Osteoblast (primary cell): ENCODE measurements around the gene AXIN2. TPM values are rescaled to one million over a fixed set of nuclear protein-coding genes. Genes with fewer than 3 reads are reported as not detected.

Experiments
- DNase-seq: peaks from one replicate; pipeline ENCODE4 v3.0.0; 2011; ENCODE audit warnings: low spot score, mixed read lengths; ENCODE audit not compliant: insufficient read length; ENCODE audit errors: missing footprints
- H2AFZ ChIP-seq: 2 replicates; pipeline ENCODE4 v1.6.0; 2011; ENCODE audit warnings: mild to moderate bottlenecking, low read length
- H3K27ac ChIP-seq: 2 replicates; pipeline ENCODE4 v1.5.1; 2011; ENCODE audit warnings: mild to moderate bottlenecking, low read depth, low read length, moderate library complexity
- H3K27me3 ChIP-seq: 2 replicates; pipeline ENCODE4 v1.6.0; 2012; ENCODE audit warnings: mild to moderate bottlenecking, control low read depth, inconsistent platforms, low read length, moderate library complexity; ENCODE audit not compliant: insufficient read depth
- H3K36me3 ChIP-seq: 2 replicates; pipeline ENCODE4 v1.5.1; 2011; ENCODE audit warnings: mild to moderate bottlenecking, low read length, control low read depth, moderate library complexity; ENCODE audit not compliant: insufficient read depth
- H3K4me1 ChIP-seq: 2 replicates; pipeline ENCODE4 v1.5.1; 2011; ENCODE audit warnings: mild to moderate bottlenecking, low read length, control low read depth, moderate library complexity; ENCODE audit not compliant: insufficient read depth
- H3K4me2 ChIP-seq: 2 replicates; pipeline ENCODE4 v1.6.0; 2011; ENCODE audit warnings: mild to moderate bottlenecking, low read length; ENCODE audit not compliant: insufficient read depth
- H3K4me3 ChIP-seq: fragments of 200-600 bp; sonication (generic); 3 replicates; pipeline ENCODE4 v1.5.1; 2012; ENCODE audit warnings: mild to moderate bottlenecking, low read length, inconsistent platforms; ENCODE audit not compliant: insufficient read depth
- H3K79me2 ChIP-seq: 2 replicates; pipeline ENCODE4 v1.6.0; 2012; ENCODE audit warnings: mild to moderate bottlenecking, low read length, control low read depth, inconsistent platforms; ENCODE audit not compliant: insufficient read depth
- H3K9me3 ChIP-seq: 2 replicates; pipeline ENCODE4 v1.5.1; 2011; ENCODE audit warnings: low read depth, low read length, control low read depth
- H4K20me1 ChIP-seq: 2 replicates; pipeline ENCODE4 v1.6.0; 2012; ENCODE audit warnings: mild to moderate bottlenecking, low read length, control low read depth; ENCODE audit not compliant: insufficient read depth
- CTCF ChIP-seq: IDR thresholded peaks from 2 replicates; pipeline ENCODE4 v1.5.1; 2011; ENCODE audit warnings: mild to moderate bottlenecking, low read depth, low read length, moderate library complexity; ENCODE audit errors: extremely low read depth
- total RNA-seq: library from RNA; depleted of rRNA; stranded (reverse); fragments of >200 nt; gene quantifications from 2 replicates; pipeline ENCODE4 v1.2.3, GENCODE V29; 2012

Gene AXIN2
- total RNA-seq, 1 donor, result 5.1 TPM

- Histone ChIP-seq H3K4me1 (peaks cover 11% of the 10 kb centered on the region), H3K27ac (no peak overlapping the region), H3K27me3 (peaks cover 5% of the 10 kb centered on the region), H3K36me3 (peaks cover 2% of the 10 kb centered on the region), H3K9me3 (no peaks in the 10 kb centered on the region), H3K4me2 (peak overlapping the region; percentile 87), H3K4me3 (peak overlapping the region; percentile 79), H2AFZ (peak overlapping the region; percentile 72), H3K79me2 (no peaks in the 10 kb centered on the region), H4K20me1 (peaks cover 14% of the 10 kb centered on the region)
- DNase-seq, result no peak
- no peak for TF ChIP-seq CTCF
Observed at GRCh38 chr17:65562206-65562531, 721 bp upstream of the AXIN2 start.

DNA sequence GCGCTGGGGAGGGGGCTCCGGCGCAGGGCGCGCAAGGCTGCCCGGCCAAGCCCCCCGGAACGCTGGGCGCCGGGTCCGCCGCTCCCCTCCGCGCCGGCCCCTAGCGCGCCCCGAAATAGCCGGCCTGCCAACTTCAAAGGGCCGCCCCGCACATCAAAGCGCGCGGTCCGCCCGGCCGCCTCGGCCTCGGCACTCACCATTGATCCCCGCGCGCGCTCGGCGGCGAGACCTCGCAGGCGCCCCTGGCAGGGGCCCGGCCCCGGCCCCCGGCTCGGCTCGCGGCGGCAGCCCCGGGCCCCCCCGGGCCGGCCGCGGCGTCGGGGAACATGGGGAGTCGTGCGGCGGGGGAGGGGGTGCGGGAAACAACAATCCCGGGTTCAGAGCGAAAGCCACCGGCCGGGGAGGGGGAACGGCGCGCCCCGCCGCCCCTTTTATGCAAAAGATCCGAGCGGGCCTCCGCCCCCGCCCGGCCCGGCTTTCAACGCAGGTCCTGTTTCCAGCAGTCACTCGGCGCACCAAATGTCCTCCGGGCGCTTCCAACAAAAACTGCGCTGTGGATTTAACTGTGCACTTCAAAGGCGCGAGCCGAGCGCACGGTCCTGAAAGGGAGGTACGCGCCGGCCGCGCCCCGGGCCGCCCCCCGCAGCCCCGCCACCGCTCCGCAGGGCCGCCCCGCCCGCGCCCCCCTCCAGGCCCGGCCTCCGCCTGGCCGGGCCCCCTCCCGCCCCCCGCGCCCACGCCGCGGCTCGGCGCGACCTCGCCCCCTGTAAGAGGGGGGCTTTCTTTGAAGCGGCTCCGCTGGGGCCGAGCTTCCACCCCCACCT lies 608 bp downstream of the AXIN2 start:
- peaks cover 24% of the 10 kb centered on the region for H4K20me1 ChIP-seq
- H3K4me2 ChIP-seq, result peak overlapping the region; percentile 86
- H3K79me2 ChIP-seq, result peaks cover 2% of the 10 kb centered on the region
- peak overlapping the region; percentile 76 for H3K27ac ChIP-seq
- no peak for TF ChIP-seq CTCF
- peak overlapping the region; percentile 79 for H3K4me3 ChIP-seq
- H3K27me3 ChIP-seq, result no peaks in the 10 kb centered on the region
- peak; percentile 98 for DNase-seq
- peaks cover 13% of the 10 kb centered on the region for H3K4me1 ChIP-seq
- no peaks in the 10 kb centered on the region for H3K9me3 ChIP-seq
- peak overlapping the region; percentile 72 for H2AFZ ChIP-seq
- H3K36me3 ChIP-seq, result peaks cover 2% of the 10 kb centered on the region

DNA sequence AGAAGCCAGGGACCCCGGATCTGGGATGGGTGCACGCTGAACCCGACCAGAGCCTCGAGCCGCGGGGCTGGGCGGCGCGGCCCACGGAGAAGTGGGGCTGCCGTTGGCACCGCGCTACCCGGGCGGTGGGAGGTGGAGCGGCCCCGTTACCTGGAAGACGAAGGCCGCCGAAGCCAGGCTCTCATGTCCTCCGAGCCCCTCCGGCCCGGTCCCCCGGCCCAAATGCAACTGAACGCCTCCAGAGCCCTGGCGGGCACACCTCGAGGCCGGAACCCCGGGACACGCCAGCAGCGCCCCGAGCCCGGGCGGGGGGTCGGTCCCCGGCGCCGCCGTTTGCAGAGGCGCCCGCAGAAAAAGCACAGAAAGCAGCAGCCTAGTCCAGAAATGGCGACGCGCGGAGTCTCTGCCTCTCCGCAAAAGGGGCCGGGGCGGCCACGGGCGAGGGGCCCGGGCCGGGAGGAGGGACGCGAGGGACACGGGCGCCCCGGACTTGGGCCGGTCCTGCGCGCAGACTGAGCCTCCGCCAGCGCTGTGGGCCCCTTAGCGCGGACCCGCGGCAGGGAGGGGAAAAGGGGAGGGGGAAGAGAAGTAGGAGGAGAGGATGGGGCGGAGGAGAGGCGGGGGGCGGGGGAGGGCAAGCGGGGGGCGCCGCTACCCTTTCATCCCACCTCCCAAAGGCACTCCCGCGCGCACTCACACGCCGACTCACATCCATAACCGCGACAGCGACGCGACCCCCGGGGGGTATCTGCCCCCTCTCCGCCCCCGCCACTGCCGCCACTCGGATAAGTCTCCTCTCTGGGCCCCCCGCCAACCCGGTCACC lies 1.4 kb downstream of the AXIN2 start:
- Histone ChIP-seq H3K4me3 (peak overlapping the region; percentile 79), H3K4me1 (peaks cover 13% of the 10 kb centered on the region), H3K27me3 (no peaks in the 10 kb centered on the region), H3K36me3 (peaks cover 2% of the 10 kb centered on the region), H3K9me3 (no peaks in the 10 kb centered on the region), H3K4me2 (peak overlapping the region; percentile 86), H2AFZ (peak overlapping the region; percentile 51), H4K20me1 (peaks cover 27% of the 10 kb centered on the region), H3K79me2 (peaks cover 4% of the 10 kb centered on the region), H3K27ac (no peak overlapping the region)
- peak; percentile 88 for DNase-seq
- TF ChIP-seq CTCF, result no peak

- Histone ChIP-seq H3K4me3 (peak overlapping the region; percentile 79), H4K20me1 (peaks cover 27% of the 10 kb centered on the region), H2AFZ (peak overlapping the region; percentile 51), H3K27ac (no peak overlapping the region), H3K27me3 (no peaks in the 10 kb centered on the region), H3K9me3 (no peaks in the 10 kb centered on the region), H3K36me3 (peaks cover 2% of the 10 kb centered on the region), H3K4me2 (peak overlapping the region; percentile 86), H3K79me2 (peaks cover 4% of the 10 kb centered on the region), H3K4me1 (peaks cover 13% of the 10 kb centered on the region)
- no peak for TF ChIP-seq CTCF
- peak; percentile 85 for DNase-seq
Observed at GRCh38 chr17:65559461-65559803, 2.0 kb downstream of the AXIN2 start.
